Measurements from ENCODE around the gene MRPL16.

The MRPL16 gene

DNA sequence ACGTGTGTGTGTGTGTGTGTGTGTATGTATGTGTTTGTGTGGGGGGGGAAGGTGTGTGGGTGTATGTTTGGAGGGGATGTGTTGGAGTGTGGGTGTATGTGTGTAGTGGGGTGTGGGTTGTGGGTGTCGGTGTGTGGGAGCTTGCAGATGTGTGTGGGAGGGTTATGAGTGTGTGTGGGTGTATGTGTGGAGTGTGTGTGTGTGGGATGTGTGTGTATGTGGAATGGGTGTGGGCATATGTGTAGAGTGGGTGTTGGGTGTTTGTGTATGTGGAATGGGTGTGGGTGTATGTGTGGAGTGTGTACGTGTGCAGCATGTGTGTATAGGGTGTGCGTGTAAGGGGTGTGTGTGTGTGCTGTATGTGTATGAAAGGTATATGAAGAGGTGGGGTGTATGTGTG is 40.8 kb downstream of the MRPL16 start:
- no peak for DNase-seq

DNA sequence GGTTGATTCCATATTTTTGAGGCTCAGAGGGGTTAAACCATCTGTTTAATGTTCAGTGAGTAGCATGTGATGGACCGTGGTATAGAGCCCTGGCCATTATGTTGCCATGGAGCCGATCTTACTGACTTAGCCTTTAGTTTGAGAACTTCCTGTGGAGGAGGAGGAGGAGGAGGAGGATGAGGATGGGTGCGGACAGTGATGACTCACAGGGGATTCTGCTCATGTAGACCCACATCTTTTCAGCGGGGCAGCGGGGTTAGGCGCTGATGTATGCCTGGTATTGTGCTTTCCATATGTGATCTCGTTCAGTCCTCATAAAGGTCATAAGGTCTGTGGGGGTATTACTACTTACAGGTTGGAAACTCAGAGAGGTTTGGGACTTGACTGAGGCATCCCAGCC is 41.5 kb downstream of the MRPL16 start:
- DNase-seq: no peak

DNA sequence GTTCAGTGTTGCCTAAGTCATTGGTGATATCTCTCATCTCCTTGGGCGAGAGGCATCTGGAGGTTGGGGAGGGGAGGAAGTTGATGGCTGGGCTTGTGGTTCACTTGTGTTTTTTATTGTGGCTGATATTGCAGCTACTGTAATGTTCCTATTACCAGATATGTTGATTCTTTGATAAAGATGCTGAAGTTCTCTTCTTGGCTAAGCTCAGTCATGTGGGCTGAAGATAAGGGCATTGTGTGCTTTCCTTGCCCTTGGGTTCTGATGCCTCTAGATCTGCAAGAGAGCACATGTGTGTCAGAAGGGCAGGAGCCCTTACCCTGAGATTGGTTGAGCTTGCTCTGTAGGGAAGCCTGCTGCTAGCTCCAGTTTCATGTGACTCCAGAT is 43.4 kb downstream of the MRPL16 start:
- no peak for DNase-seq

- no peak for DNase-seq
These were observed 43.9 kb downstream of the MRPL16 start for GRCh38 chr11:59766542-59767224.

GRCh38 chr11:59765068-59765735 is 45.4 kb downstream of the MRPL16 start:
- no peak for DNase-seq

GRCh38 chr11:59761993-59762392 is 48.6 kb downstream of the MRPL16 start:
- no peak for DNase-seq

DNA sequence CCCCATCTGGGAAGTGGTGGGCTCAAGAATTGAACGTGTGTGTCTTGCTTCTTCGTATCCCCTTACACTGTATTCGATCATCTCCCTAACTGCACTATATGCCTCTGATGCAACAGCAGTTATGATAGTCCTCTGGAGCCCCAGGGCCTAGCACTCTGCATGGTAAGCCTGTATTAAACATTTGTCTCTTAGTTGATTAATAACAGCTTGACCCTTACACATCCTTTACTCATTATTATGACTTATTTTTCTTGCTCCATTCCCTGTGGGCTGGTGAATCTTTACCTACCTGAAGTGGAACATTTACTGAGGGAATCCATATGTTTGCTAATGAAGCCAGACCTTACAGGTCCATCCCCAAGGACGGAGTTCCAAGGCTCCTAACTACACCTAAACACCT is 49.8 kb downstream of the MRPL16 start:
- DNase-seq: no peak

DNA sequence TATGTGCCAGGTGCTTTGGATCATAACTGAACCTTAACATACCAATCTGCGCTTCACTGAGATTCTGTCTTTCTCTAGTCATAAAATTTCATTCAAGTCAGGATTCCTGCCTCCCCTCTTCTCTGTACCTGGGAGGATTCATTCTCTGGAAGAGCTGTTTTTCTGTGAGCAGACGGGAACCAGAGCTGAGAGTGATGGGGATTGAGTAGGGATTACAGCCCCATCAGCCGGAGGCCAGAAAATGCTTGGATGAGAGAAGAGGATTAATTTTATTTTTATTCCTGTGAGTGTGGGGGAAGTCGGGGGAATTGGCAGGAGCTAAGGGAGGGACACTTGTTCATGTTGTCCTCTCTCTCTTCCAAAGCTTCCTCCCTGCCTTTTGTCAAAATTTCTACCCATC is 50.7 kb downstream of the MRPL16 start:
- DNase-seq: no peak

DNA sequence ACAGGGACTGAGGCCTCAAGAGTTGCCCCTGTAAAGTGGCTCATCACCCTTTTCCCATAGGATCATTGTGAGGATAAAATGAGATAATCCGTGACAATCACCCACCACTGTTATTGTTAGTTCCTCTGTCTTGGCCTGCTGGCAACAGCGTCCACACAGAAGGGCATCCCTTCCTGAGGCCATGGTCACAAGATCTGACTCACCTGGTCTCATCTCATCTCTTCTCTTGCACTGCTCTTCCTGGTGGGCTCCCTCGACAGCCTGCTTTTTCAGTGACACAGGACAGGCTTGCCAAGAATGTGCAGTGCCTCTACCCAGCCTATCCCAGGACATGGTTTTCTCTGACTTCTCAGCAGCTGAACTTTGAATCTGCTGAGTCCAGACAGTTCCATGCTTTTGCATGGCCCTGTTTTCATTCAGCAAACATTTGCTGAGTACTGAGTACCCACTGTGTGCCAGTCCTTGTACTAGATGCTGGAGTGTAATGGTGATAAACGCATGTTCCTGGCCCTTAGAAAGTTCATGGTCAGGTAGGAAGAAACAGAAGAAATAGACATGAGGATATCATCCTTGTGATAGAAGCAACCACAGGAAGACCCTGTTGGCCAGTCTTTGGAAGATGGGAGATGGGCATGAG is 52.1 kb downstream of the MRPL16 start:
- no peak for DNase-seq

GRCh38 chr11:59756845-59757244 is 53.7 kb downstream of the MRPL16 start:
- no peak for DNase-seq

DNA sequence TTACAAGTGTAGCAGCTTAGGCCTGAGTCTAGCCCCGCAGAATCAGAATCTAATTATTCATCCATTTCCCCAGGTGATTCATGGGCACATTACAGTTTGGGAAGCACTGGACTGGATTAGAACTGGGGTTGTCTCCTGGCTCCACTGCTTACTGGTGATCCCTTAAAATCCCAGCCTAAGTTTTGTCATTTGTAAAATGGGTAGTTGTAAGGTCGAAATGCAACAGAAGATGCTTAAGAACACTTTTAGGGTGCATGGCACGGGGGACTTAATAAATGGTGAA is 54.1 kb downstream of the MRPL16 start:
- DNase-seq: no peak

All from SIG-M5 (cell line).